GM19468 (cell line): ENCODE data around the gene PAPSS1.

Source experiments
- ATAC-seq: cut with Tn5 transposase; IDR thresholded peaks from one replicate; pipeline ENCODE4 v1.9.1; 2021; ENCODE audit warnings: mild to moderate bottlenecking, moderate library complexity, moderate number of reproducible peaks; ENCODE audit not compliant: unreplicated experiment; ENCODE audit errors: extremely low read depth

The PAPSS1 gene

DNA sequence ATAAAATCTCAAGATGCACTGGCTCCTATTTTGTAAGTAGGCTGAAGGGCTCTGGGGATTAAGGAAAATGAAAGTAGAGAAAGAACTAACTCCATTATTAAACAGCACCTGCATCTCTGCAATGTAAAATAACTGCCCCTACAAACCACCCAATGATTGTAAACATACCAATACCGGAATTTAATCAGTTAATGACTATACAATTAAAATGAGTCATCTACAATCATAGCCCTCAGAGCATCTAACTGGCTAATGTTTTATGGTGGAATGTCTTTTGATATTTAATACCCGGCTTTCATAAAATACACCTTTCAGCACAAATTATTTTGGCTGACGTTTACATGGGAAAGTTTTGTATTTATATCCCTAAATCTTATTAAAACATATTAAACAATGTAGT, 142.3 kb downstream of the PAPSS1 start:
- no peak for ATAC-seq

GRCh38 chr4:107575243-107575642, 144.8 kb downstream of the PAPSS1 start:
- no peak for ATAC-seq

DNA sequence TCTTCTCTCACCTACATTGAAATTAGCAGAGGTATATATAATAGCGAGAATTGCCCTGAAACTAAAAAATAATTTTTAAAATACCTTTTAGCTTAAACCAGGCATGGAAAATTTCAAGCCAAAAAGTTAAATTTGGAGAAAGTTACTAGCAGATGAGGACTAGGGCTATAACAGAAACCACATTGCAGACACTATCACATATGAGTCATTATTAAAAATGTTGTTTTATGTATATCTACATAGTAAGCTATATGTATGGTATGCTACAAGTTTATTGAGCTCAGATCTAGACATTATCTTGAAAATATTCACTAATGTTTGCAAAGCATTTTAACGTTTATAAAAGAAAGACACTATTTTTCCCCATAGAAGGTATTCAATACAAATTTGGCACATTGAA, 147.8 kb downstream of the PAPSS1 start:
- ATAC-seq: no peak

GRCh38 chr4:107570952-107571351, 149.1 kb downstream of the PAPSS1 start:
- no peak for ATAC-seq

GRCh38 chr4:107564326-107564725, 155.7 kb downstream of the PAPSS1 start:
- no peak for ATAC-seq
